ENCODE measurements around the gene TTYH3.

TTYH3 gene

GRCh38 chr7:2613931-2614600 is 17.7 kb upstream of the TTYH3 start:
- ChIA-PET CTCF (interaction anchor here (0.6 kb wide), 1 partner anchor 193 kb away, joined by 3 read pairs; no protein-coding TSS in a partner anchor), POLR2A (no interaction called here)

GRCh38 chr7:2614631-2615330 is 17.0 kb upstream of the TTYH3 start:
- TF ChIP-seq FOXM1 (IDR thresholded peaks at IDR 0.05; ENCODE audit: borderline replicate concordance) (no peak), PKNOX1 (IDR thresholded peaks at IDR 0.05) (no peak), HDGF (IDR thresholded peaks at IDR 0.05; ENCODE audit: borderline replicate concordance) (no peak), L3MBTL2 (conservative IDR thresholded peaks at IDR 0.05) (no peak), ELF4 (IDR thresholded peaks at IDR 0.05) (no peak), ZNF384 (IDR thresholded peaks at IDR 0.05) (no peak), TARDBP (IDR thresholded peaks at IDR 0.05) (no peak), FOXK2 (IDR thresholded peaks at IDR 0.05) (no peak), SP1 (IDR thresholded peaks at IDR 0.05) (no peak), SUZ12 (IDR thresholded peaks at IDR 0.05) (no peak), CTBP1 (IDR thresholded peaks at IDR 0.05; ENCODE audit: borderline replicate concordance) (no peak), LEF1 (IDR thresholded peaks at IDR 0.05; ENCODE audit: borderline replicate concordance) (no peak), FOXA1 (IDR thresholded peaks at IDR 0.05) (no peak), BHLHE40 (IDR thresholded peaks at IDR 0.05; ENCODE audit: borderline replicate concordance) (no peak), NFRKB (IDR thresholded peaks at IDR 0.05) (no peak), ARNT (IDR thresholded peaks at IDR 0.05) (no peak)
- POLR2A ChIA-PET = no interaction called here
- CTCF ChIA-PET = interaction anchor here (0.6 kb wide), 1 partner anchor 193 kb away, joined by 3 read pairs; no protein-coding TSS in a partner anchor
- DNase-seq (ENCODE audit: extremely low spot score) = no peak

More at GRCh38 chr7:2613931-2614600, 17.7 kb upstream of the TTYH3 start:
- DNase-seq (ENCODE audit: extremely low spot score) = no peak
- TF ChIP-seq FOXM1 (IDR thresholded peaks at IDR 0.05; ENCODE audit: borderline replicate concordance) = no peak
- no peak for TF ChIP-seq ARNT (IDR thresholded peaks at IDR 0.05)
- TF ChIP-seq PKNOX1 (IDR thresholded peaks at IDR 0.05) = no peak
- no peak for TF ChIP-seq TARDBP (IDR thresholded peaks at IDR 0.05)
- TF ChIP-seq SUZ12 (IDR thresholded peaks at IDR 0.05) = no peak
- no peak for TF ChIP-seq ZNF384 (IDR thresholded peaks at IDR 0.05)
- no peak for TF ChIP-seq HDGF (IDR thresholded peaks at IDR 0.05; ENCODE audit: borderline replicate concordance)

GRCh38 chr7:2616387-2617324 is 15.1 kb upstream of the TTYH3 start:
- TF ChIP-seq FOXA1 (IDR thresholded peaks at IDR 0.05) (no peak), CTBP1 (IDR thresholded peaks at IDR 0.05; ENCODE audit: borderline replicate concordance) (no peak), NFRKB (IDR thresholded peaks at IDR 0.05) (no peak), ELF4 (IDR thresholded peaks at IDR 0.05) (no peak), ZNF384 (IDR thresholded peaks at IDR 0.05) (no peak), ARNT (IDR thresholded peaks at IDR 0.05) (no peak), HDGF (IDR thresholded peaks at IDR 0.05; ENCODE audit: borderline replicate concordance) (no peak), SP1 (IDR thresholded peaks at IDR 0.05) (no peak), L3MBTL2 (conservative IDR thresholded peaks at IDR 0.05) (no peak), FOXK2 (IDR thresholded peaks at IDR 0.05) (no peak), FOXM1 (IDR thresholded peaks at IDR 0.05; ENCODE audit: borderline replicate concordance) (no peak), LEF1 (IDR thresholded peaks at IDR 0.05; ENCODE audit: borderline replicate concordance) (no peak), SUZ12 (IDR thresholded peaks at IDR 0.05) (no peak), PKNOX1 (IDR thresholded peaks at IDR 0.05) (no peak)
- no peak for DNase-seq (ENCODE audit: extremely low spot score)
- ChIA-PET CTCF (interaction anchor here (1.3 kb wide), 1 partner anchor 8 kb away, joined by 5 read pairs; no protein-coding TSS in a partner anchor), POLR2A (no interaction called here)

GRCh38 chr7:2617325-2617905 is 14.4 kb upstream of the TTYH3 start:
- POLR2A ChIA-PET = no interaction called here
- TF ChIP-seq L3MBTL2 (conservative IDR thresholded peaks at IDR 0.05) (no peak), FOXA1 (IDR thresholded peaks at IDR 0.05) (no peak), HDGF (IDR thresholded peaks at IDR 0.05; ENCODE audit: borderline replicate concordance) (no peak), LEF1 (IDR thresholded peaks at IDR 0.05; ENCODE audit: borderline replicate concordance) (no peak), ZNF384 (IDR thresholded peaks at IDR 0.05) (no peak), ELF4 (IDR thresholded peaks at IDR 0.05) (no peak)
- DNase-seq (ENCODE audit: extremely low spot score) = no peak

GRCh38 chr7:2619116-2619515 is 12.7 kb upstream of the TTYH3 start:
- ChIA-PET CTCF (interaction anchor here (0.9 to 2.7 kb wide), 2 partner anchors 10 to 88 kb away, joined by 3 to 9 read pairs; no protein-coding TSS in a partner anchor), POLR2A (interaction anchor here (1.3 kb wide), 1 partner anchor 10 kb away, joined by 4 read pairs; no protein-coding TSS in a partner anchor)
- DNase-seq (ENCODE audit: extremely low spot score) = no peak
- TF ChIP-seq BHLHE40 (IDR thresholded peaks at IDR 0.05; ENCODE audit: borderline replicate concordance) (no peak), FOXA1 (IDR thresholded peaks at IDR 0.05) (no peak), HDGF (IDR thresholded peaks at IDR 0.05; ENCODE audit: borderline replicate concordance) (no peak), ARNT (IDR thresholded peaks at IDR 0.05) (no peak), SUZ12 (IDR thresholded peaks at IDR 0.05) (no peak), FOXM1 (IDR thresholded peaks at IDR 0.05; ENCODE audit: borderline replicate concordance) (no peak), SP1 (IDR thresholded peaks at IDR 0.05) (no peak), L3MBTL2 (conservative IDR thresholded peaks at IDR 0.05) (no peak), ZNF384 (IDR thresholded peaks at IDR 0.05) (no peak)

More at GRCh38 chr7:2617325-2617905, 14.4 kb upstream of the TTYH3 start:
- CTCF ChIA-PET = interaction anchor here (1.3 kb wide), 1 partner anchor 9 kb away, joined by 5 read pairs; no protein-coding TSS in a partner anchor

Data from HEK293T (cell line).